Bronchial epithelial cell (primary cell): Measurements from ENCODE around the gene CRADD. TPM values are rescaled to one million over a fixed set of nuclear protein-coding genes. Genes with fewer than 3 reads are reported as not detected.

Experiments used
- DNase-seq: peaks from one replicate; pipeline ENCODE4 v3.0.0-alpha.2; 2010; ENCODE audit warnings: low read depth
- FAIRE-seq: peaks from 2 replicates; lab custom pipeline; 2011; peaks lifted over from hg19 to GRCh38; lab: Jason Lieb, UNC
- H3K27me3 ChIP-seq: 2 replicates; pipeline ENCODE4 v1.5.1; 2011; ENCODE audit warnings: low read length; ENCODE audit not compliant: control insufficient read depth, insufficient read depth
- H3K36me3 ChIP-seq: 2 replicates; pipeline ENCODE4 v1.5.1; 2011; ENCODE audit warnings: low read length; ENCODE audit not compliant: control insufficient read depth, insufficient read depth
- H3K4me3 ChIP-seq: 2 replicates; pipeline ENCODE4 v1.5.1; 2011; ENCODE audit warnings: mild to moderate bottlenecking, low read depth, low read length, control low read depth
- CTCF ChIP-seq: IDR thresholded peaks from 2 replicates; pipeline ENCODE4 v1.5.1; 2011; ENCODE audit warnings: mild to moderate bottlenecking, moderate library complexity, low read length, control low read depth, inconsistent platforms; ENCODE audit not compliant: insufficient read depth, severe bottlenecking
- total RNA-seq: library from RNA; depleted of rRNA; stranded (reverse); fragments of >200 nt; gene quantifications from 2 replicates; pipeline ENCODE4 v1.2.1, GENCODE V29; 2014

CRADD gene
- total RNA-seq, 1 donor from 2014 or later: 11.8 TPM

DNA sequence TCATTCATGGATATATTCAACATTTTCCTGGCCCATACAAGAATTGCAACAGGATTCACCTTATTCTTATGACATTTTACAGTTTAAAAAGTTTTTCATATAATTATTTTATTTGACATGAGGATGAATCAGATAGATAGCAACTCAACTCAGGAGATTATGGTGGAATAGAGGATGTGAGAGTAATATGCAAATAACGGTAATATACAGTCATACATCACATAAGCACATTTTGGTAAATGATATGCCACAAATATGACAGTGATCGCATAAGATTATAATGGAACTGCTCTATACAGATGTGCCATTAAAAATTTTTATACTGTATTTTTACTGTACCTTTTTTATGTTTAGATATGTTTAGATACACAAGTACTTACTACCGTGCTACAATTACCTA, 24.1 kb upstream of the CRADD start:
- DNase-seq (no peak), FAIRE-seq (no peak)
- TF ChIP-seq CTCF: no peak
- Histone ChIP-seq H3K36me3 (no peaks in the 10 kb centered on the region), H3K27me3 (no peaks in the 10 kb centered on the region), H3K4me3 (no peak overlapping the region)

GRCh38 chr12:93653712-93654111, 23.5 kb upstream of the CRADD start:
- TF ChIP-seq CTCF: no peak
- Histone ChIP-seq H3K4me3 (no peak overlapping the region), H3K36me3 (no peaks in the 10 kb centered on the region), H3K27me3 (no peaks in the 10 kb centered on the region)
- no peak for DNase-seq
- FAIRE-seq: no peak

DNA sequence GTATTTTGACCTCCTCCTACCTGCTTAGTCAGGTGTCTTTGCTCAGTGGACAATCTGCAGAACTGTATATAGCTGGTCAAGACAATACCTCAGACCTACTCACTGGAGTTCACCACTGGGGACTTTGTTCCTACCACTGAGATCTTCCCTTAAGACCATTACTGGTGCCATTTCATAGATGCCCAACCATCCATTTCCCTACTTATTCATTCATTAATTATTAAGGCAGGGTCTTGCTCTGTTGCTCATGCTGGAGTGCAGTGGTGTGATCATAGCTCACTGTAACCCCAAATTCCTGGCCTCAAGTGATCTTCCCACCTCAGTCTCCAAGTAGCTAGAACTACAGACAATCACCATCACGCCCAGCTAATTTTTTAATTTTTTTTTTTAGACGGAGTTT, 22.8 kb upstream of the CRADD start:
- no peak for TF ChIP-seq CTCF
- FAIRE-seq: no peak
- H3K36me3 ChIP-seq: no peaks in the 10 kb centered on the region
- H3K27me3 ChIP-seq: no peaks in the 10 kb centered on the region
- no peak for DNase-seq
- no peak overlapping the region for H3K4me3 ChIP-seq

DNA sequence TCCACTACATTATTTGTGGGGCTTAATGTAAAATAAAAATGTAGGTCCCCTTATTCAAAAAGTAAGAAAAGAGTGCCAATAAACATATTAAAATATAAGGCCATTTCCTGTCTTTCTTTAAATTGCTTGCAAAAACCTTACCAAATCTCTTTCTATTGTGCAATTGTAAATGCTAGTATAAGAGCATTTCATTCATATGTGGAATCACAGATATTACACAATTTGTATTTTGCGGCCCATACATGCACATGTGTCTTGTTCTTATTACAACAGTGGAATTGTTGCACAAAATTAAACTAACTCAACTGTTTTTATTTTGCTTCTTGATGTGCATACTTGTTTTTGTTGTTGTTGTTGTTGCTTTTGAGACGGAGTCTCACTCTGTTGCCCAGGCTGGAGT, 20.1 kb upstream of the CRADD start:
- TF ChIP-seq CTCF: no peak
- Histone ChIP-seq H3K4me3 (no peak overlapping the region), H3K27me3 (no peaks in the 10 kb centered on the region), H3K36me3 (no peaks in the 10 kb centered on the region)
- FAIRE-seq (no peak), DNase-seq (no peak)

- no peak for FAIRE-seq
- DNase-seq: no peak
- no peaks in the 10 kb centered on the region for H3K36me3 ChIP-seq
- no peaks in the 10 kb centered on the region for H3K27me3 ChIP-seq
- H3K4me3 ChIP-seq: no peak overlapping the region
- TF ChIP-seq CTCF: no peak
Measured at GRCh38 chr12:93661021-93661420, 16.2 kb upstream of the CRADD start.

- TF ChIP-seq CTCF: no peak
- peak; percentile 36 for DNase-seq
- H3K4me3 ChIP-seq: no peak overlapping the region
- FAIRE-seq: no peak
- no peaks in the 10 kb centered on the region for H3K36me3 ChIP-seq
- H3K27me3 ChIP-seq: no peaks in the 10 kb centered on the region
Measured at GRCh38 chr12:93663006-93663728, 14.0 kb upstream of the CRADD start.
